MCF 10A (cell line): ENCODE results near the gene CARD9. TPM values are rescaled to one million over a fixed set of nuclear protein-coding genes. Genes with fewer than 3 reads are reported as not detected.

Experiments used
- BruUV-seq: library from RNA; stranded (reverse); fragments of 400-500 nt; replicated peaks from 2 replicates; lab custom pipeline; 2021; lab: Mats Ljungman, UMichigan
- CTCF ChIA-PET: fragments of 300-600 bp; sonication (Branson Sonifier 250); formaldehyde crosslinking; extraction: SDS; loops from one replicate; lab custom pipeline; 2021; ENCODE audit warnings: antibody characterized with exemption, inconsistent platforms; lab: Yijun Ruan, JAX
- POLR2A ChIA-PET: fragments of 300-600, 350-650 bp; sonication (Branson Sonifier 250); formaldehyde crosslinking; extraction: SDS; loops from one replicate; lab custom pipeline; 2020; ENCODE audit warnings: antibody characterized with exemption, inconsistent platforms; lab: Yijun Ruan, JAX
- DNase-seq: peaks from one replicate; pipeline ENCODE4 v3.0.0-alpha.2; 2018; ENCODE audit not compliant: unreplicated experiment
- H3K27ac Mint-ChIP-seq: one replicate; pipeline ENCODE4 v1.8.0; 2022; ENCODE audit warnings: mild to moderate bottlenecking, low read depth, mixed read lengths; ENCODE audit not compliant: unreplicated experiment
- H3K27me3 Mint-ChIP-seq: one replicate; pipeline ENCODE4 v1.8.0; 2022; ENCODE audit warnings: mixed read lengths; ENCODE audit not compliant: insufficient read depth, unreplicated experiment
- H3K36me3 Mint-ChIP-seq: one replicate; pipeline ENCODE4 v1.8.0; 2022; ENCODE audit warnings: mild to moderate bottlenecking, moderate library complexity, mixed read lengths; ENCODE audit not compliant: insufficient read depth, unreplicated experiment
- H3K4me1 Mint-ChIP-seq: one replicate; pipeline ENCODE4 v1.8.0; 2022; ENCODE audit warnings: mixed read lengths; ENCODE audit not compliant: insufficient read depth, unreplicated experiment
- H3K4me3 Mint-ChIP-seq: one replicate; pipeline ENCODE4 v1.8.0; 2022; ENCODE audit warnings: mild to moderate bottlenecking, moderate library complexity, mixed read lengths; ENCODE audit not compliant: unreplicated experiment
- H3K9me3 Mint-ChIP-seq: one replicate; pipeline ENCODE4 v1.8.0; 2022; ENCODE audit warnings: mixed read lengths; ENCODE audit not compliant: unreplicated experiment
- CTCF ChIP-seq: fragments of 200-600 bp; IDR thresholded peaks from one replicate; pipeline ENCODE4 v1.8.0; 2022; ENCODE audit warnings: antibody characterized with exemption, mild to moderate bottlenecking; ENCODE audit not compliant: unreplicated experiment
- intact Hi-C: fragments of 100-400 bp; cut with micrococcal nuclease; formaldehyde crosslinking; loops from 2 replicates; pipeline ENCODE4 v1.14.1; 2022
- total RNA-seq: library from RNA; stranded (reverse); gene quantifications from 2 replicates; pipeline ENCODE4 v1.2.3, GENCODE V29; 2022

CARD9 gene
- total RNA-seq, 1 experiment from 2014 or later = 0.33 TPM

- BruUV-seq = no TSS peak
- H3K4me3 Mint-ChIP-seq = no peak overlapping the region
- no peak for TF ChIP-seq CTCF
- DNase-seq = no peak
- H3K9me3 Mint-ChIP-seq = no peaks in the 10 kb centered on the region
- POLR2A ChIA-PET = interaction anchor here (1.7 to 2.1 kb wide), 2 partner anchors 36 to 38 kb away, joined by 4 to 15 read pairs; partner anchors contain the start of gene SNAPC4
- no peaks in the 10 kb centered on the region for H3K4me1 Mint-ChIP-seq
- peaks cover 9% of the 10 kb centered on the region for H3K36me3 Mint-ChIP-seq
- intact Hi-C loops = no loop called here
- H3K27ac Mint-ChIP-seq = no peak overlapping the region
- CTCF ChIA-PET = interaction anchor here (1.4 kb wide), 1 partner anchor 26 kb away, joined by 4 read pairs; no protein-coding TSS in a partner anchor
- H3K27me3 Mint-ChIP-seq = no peaks in the 10 kb centered on the region
Observed at GRCh38 chr9:136361754-136362449, 11.6 kb downstream of the CARD9 start.

- no peak for DNase-seq
- intact Hi-C loops = no loop called here
- Mint-ChIP-seq H3K36me3 (peaks cover 13% of the 10 kb centered on the region), H3K4me3 (no peak overlapping the region), H3K4me1 (no peaks in the 10 kb centered on the region), H3K27ac (no peak overlapping the region), H3K9me3 (no peaks in the 10 kb centered on the region), H3K27me3 (no peaks in the 10 kb centered on the region)
- ChIA-PET CTCF (interaction anchor here (0.6 kb wide), 1 partner anchor 308 kb away, joined by 3 read pairs; no protein-coding TSS in a partner anchor), POLR2A (no interaction called here)
- BruUV-seq = no TSS peak
- no peak for TF ChIP-seq CTCF
Observed at GRCh38 chr9:136361047-136361753, 12.3 kb downstream of the CARD9 start.

GRCh38 chr9:136359774-136360718 lies 13.4 kb downstream of the CARD9 start:
- no TSS peak for BruUV-seq
- intact Hi-C loops = no loop called here
- H3K4me1 Mint-ChIP-seq = no peaks in the 10 kb centered on the region
- peaks cover 13% of the 10 kb centered on the region for H3K36me3 Mint-ChIP-seq
- ChIA-PET CTCF (no interaction called here), POLR2A (no interaction called here)
- no peak overlapping the region for H3K4me3 Mint-ChIP-seq
- DNase-seq = no peak
- H3K27ac Mint-ChIP-seq = no peak overlapping the region
- no peaks in the 10 kb centered on the region for H3K27me3 Mint-ChIP-seq
- TF ChIP-seq CTCF = no peak
- H3K9me3 Mint-ChIP-seq = no peaks in the 10 kb centered on the region
